ENCODE measurements around the gene CNTN5.

DNA sequence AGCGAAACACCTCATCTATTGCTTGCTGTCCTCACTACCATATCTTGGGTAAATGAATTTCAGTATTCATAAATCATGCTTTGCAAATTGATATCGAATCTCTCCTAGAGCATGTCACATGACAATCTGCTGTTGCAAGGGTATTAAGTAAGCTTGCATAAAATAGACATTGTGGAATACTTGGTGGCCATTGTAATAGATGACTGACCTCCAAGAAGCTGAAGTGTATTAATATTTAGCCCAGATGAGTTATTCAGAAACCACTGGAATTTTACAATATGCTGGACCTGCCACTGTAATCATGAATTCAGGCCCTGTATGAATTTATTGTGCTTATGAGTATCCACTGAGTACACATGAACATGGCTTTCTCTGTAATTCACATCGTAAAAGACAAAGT is 1376.7 kb downstream of the CNTN5 start:
- TF ChIP-seq ZNF404 (tag by site-specific recombination; IDR thresholded peaks at IDR 0.05) (no peak), ZNF558 (tag by site-specific recombination; IDR thresholded peaks at IDR 0.05) (no peak)

Measured in HEK293 (cell line).